ENCODE results near the gene FZR1.
"Not testable (repeated sequence)": the region's sequence is repeated elsewhere in the genome, so short reads cannot be mapped to it uniquely, and the experiment has no call there.

FZR1 gene

DNA sequence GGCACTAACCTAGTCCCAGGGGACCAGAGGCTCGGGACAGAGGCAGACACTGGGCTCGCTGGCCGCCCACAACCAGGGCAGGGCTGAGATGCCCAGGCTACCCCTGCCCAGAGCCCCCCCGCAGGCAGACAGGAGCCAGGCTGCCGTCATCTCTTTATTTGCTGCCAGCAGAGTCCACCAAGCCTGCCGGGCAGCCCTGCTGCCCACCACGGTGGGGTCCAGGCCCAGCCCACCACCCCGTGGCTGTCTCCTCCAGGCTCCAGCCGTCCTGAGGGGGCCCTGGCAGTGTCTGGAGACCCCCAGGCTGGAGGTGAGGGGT is 37.9 kb downstream of the FZR1 start:
- no peak for DNase-seq (ENCODE audit: low read depth in 2 of 3, low spot score in 1 of 3)

DNA sequence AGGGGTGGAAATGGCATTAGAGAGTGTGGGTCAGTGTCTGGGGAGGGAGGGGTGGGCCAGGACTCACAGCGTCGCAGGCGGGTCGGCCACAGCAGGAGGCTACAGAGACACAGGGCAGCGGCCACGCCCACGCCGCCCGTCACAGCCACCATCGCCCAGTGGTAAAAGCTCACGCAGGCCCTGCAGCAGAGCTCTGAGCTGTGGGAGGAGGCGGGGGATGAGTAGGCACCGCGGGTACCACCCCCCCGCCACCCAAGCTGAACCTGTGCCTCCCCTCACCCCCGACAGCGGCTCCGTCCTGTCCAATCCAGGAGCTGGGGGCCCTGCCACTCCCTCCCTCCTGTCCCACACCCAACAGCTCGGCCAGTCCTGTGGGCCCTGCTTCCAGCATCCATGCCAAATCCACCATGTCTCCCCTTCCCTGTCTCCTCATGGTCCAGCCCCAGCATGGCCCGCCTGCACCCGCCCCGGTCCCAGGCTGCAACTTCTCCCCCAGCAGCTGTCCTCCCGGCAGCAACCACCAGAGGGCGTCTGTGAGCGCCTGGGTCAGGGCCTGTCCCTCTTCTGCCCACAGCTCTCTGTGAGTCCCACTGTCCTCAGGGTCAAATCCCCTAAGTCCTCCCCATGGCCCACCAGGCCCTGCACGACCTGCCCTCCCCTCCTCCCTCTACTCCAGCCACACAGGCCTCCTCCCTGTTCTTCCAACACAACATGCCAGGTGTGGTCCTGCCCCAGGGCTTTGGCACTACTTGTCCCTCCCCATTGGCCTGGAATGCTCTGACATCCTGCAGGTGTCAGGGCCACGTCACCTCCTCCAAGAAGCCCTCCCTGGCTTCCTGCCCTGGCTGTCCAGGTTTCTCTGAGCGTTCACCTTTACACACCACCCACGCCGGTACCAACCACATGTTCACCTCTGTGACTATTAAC is 38.9 kb downstream of the FZR1 start:
- DNase-seq (ENCODE audit: low read depth in 2 of 3, low spot score in 1 of 3): peak; percentile 61 to 91 (median 70)

DNA sequence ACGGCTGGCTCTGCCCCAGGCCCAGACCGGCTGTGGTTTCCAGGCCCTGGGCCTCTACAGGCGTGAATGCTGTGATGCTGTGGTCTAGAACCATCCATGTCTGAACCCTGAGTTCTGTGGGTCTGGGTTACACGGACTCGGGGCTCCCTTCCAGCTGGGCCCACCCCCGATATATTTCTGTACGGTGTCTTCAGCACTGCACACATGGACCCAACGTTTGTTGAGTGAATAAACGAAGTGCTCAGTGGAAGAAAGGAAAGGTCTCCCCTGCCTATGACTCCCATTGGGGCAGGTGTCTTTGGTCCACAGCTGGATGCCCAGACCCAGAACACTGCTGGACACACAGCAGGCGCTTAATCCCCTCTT is 39.5 kb downstream of the FZR1 start:
- no peak for DNase-seq (ENCODE audit: low read depth in 2 of 3, low spot score in 1 of 3)

DNA sequence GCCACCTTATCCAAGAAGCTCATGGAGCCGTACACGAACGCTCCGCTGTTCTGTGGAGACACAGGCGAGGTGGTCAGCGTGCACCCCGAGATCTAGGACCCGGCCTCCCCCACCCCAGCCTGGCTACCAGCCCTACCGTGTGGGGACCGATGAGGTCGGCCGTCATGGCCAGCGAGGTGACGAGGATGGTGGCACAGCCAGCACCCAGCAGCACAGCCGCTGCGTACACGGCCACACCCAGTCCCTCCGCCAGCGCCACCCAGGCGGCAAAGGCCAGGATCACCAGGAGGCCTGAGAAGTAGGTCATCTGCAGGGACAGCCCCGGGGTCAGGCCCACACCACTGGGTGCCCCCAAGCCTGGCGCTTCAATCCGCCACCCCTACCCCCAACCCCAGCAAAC is 40.0 kb downstream of the FZR1 start:
- DNase-seq (ENCODE audit: low read depth in 2 of 3, low spot score in 1 of 3): no peak

DNA sequence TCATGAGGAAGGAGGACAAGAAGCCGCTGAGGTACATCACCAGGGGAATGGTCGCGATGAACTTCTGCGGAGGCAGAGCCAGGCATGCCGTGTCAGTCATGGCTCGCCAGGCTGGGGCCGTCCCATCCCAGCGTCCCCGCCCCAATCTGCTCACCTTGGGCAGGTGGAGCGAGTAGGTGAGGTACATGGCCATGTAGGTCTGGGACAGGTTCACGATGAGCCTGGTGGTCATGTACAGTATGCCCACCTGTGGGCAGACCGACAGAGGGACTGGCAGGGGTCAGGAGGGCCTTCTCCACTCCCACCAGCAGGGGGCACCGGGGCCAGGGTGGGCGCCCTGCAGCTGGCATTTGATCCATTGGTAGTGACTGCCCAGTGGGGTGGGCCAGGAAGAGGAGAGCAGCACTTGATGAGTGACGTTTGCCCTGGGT is 41.2 kb downstream of the FZR1 start:
- no peak for DNase-seq (ENCODE audit: low read depth in 2 of 3, low spot score in 1 of 3)

DNA sequence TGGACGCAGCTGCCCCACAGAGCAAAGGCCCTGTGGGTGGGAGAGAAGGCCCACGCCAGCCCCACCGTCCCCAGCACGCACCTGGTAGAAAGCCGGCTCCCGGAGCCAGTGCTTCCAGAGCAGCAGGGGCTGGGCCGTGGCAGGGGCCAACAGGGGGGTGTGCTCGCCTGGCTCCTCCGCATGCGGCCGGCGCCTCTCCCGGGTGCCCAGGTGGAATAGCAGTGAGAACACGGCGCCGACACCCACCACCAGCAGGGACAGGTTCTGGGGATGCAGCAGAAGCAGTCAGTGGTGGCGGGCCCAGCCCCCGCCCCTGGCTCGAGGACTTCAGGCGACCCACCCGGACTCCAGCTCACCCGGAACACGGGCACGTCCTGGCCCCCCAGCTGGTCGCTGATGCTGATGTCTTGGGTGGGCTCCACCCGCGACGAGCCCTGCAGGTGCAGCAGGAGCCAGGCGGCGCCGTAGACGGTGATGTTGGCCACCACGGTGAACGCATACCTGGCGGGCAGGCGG is 41.7 kb downstream of the FZR1 start:
- DNase-seq (ENCODE audit: low read depth in 2 of 3, low spot score in 1 of 3): no peak

DNA sequence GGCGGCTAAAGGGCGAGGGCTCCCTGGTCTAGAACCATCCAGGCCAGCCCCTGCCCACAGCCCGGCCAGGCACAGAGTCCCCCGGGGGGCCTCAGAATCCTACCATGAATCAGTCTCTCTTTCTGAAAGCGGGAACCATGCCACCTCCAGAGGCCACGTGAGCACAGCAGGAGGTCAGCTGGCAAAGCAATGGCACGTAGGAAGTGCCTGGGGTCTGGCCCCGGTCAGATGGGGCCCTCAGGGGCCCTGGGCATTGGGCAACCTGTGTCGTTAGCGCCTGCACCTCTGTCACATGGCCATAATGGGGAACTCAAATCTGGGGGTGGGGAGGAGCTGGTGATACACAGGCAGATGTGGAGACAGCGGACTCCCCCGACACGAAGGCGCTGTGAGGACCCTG is 42.5 kb downstream of the FZR1 start:
- DNase-seq (ENCODE audit: low read depth in 2 of 3, low spot score in 1 of 3): no peak

DNA sequence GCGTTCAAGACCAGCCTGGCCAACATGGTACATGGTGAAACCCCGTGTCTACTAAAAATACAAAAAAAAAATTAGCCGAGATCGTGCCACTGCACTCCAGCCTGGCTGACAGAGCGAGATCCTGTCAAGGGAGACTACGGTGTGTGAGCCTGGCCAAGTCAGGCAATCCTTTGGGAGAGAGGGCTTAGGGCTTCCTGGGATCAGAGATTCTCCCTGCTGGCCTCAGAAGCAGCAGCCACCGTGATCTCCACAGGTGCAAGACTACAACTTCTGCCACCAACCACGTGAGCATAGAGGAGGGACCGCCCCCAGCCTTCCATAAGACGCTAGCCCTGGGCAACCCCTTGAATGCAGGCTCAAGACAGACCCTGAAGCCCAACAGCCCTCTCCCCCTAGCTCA is 43.7 kb downstream of the FZR1 start:
- no peak for DNase-seq (ENCODE audit: low read depth in 2 of 3, low spot score in 1 of 3)

DNA sequence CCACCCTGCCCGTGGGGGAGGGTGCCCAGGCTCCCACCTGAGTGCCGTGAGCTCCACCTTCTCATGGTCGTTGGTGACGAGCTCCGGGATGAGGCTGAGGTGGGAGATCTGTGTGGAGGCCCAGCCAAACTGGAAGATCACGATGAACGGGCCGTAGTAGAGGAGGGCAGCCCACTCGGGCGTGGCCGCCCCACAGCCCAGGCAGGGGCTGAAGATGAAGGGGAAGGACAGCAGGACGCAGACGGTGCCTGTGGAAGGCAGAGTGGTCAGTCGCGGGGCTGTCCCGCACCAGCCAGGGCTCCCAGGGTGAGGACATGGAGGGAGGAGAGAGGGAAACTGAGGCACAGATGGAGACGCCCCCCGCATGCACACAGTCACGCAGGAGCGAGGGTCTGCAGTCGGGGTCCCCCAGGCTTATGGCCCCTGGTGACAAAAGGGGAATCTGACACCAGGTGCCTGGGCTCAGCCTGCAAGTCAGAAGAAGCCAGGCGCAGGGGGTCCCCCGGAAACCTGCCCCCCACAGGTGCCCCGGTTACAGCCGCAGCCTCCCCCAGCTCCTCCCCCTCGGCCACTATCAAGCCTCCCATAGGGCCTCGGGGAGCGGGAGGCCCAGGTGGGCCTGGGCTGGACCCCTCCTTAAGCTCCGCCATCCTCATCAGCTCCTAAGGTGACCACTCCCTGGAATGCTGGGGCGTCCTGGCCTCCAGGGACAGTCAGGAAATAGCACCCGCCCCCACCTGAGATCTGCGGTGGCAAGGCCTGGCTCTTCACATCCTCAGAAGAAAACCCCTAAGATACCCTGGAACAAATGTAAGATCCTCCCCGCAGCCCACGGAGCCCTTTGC is 45.1 kb downstream of the FZR1 start:
- DNase-seq (ENCODE audit: low read depth in 2 of 3, low spot score in 1 of 3): no peak

DNA sequence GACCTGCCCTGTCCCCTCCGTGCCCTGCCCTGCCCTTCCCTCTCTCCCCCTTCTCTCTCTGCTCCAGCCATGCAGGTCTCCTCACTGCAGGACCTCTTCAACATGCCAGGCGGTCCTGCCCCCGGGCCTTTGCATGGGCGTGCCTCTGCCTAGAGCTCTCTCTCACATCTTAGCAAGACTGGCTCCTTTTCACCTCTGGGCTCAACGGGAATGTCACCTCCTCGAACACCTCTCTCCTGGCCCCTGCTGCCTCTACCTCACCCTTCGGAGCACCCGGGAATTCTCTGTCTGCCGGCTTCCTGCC is 45.6 kb downstream of the FZR1 start:
- DNase-seq (ENCODE audit: low read depth in 2 of 3, low spot score in 1 of 3): no peak

DNA sequence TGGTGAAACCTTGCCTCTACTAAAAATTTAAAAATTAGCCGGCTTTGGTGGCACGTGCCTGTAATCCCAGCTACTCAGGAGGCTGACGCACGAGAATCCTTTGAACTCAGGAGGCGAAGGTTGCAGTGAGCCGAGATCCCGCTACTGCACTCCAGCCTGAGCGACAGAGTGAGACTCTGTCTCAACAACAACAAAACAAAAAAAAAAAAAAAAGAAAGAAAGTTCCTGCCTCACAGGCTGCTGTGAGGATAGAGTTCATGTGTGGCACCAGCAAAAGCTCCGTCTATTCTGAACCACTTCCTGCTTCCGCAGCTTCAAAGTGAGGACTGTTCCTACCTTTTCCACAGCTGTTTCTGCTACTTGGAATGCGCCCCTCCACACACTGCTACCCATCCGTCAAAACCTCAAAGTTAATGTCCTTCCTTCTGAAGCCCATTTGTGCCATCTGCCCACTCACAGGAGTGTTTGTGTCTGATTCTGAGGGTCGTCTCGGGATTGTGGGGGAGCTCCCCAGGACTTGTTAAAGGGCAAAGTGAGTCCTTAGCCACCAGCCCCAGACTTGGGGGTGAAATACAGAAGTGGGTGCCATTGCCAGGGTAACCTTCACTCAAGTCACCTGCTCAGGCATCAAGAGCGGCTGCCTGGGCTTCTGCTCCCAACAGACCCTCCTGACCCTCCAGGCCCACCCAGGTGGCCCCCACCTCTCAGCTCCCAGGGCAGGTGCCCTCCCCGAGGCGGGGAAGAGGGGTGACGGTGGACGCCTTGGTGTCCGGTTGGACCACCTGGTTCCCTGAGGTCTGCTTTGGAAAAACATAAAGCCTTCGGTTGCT is 48.4 kb downstream of the FZR1 start:
- DNase-seq (ENCODE audit: low read depth in 2 of 3, low spot score in 1 of 3): no peak

DNA sequence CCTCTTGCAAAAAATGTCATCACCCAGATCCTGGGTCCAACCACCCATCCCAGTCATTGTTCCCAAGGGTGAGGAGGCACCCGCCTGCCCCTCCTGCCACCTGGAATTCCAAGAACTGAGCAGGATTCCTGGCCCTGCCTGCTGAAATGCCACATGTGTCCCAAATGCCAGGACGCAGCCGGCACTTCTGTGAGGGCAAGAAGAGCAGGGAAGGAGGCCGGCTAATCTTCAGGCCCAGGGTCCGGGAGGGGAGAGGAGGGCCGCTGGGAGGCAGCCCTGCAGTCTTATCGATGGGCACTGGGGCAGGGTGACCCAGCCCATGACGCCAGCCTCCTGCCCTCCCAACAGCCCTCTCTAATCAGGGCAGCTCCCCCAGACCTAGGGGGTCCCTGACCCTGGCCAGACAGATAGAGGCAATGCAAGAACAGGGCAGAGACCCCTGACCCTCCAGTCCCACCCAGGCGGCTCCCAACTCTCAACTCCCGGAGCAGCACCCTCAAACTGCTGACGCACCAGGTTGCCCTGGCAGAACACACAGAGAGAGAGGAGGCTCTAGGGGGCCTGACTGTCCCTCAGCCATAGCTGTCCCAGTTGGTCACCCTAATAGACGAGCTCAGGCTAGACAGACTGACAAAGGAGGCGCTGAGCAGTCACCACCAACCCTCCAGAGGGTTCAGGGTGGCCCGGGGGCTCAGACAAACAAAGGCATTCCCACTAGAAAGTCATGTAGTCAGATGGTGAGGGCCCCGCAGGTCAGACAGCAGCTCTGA is 49.7 kb downstream of the FZR1 start:
- DNase-seq (ENCODE audit: low read depth in 2 of 3, low spot score in 1 of 3): no peak

DNA sequence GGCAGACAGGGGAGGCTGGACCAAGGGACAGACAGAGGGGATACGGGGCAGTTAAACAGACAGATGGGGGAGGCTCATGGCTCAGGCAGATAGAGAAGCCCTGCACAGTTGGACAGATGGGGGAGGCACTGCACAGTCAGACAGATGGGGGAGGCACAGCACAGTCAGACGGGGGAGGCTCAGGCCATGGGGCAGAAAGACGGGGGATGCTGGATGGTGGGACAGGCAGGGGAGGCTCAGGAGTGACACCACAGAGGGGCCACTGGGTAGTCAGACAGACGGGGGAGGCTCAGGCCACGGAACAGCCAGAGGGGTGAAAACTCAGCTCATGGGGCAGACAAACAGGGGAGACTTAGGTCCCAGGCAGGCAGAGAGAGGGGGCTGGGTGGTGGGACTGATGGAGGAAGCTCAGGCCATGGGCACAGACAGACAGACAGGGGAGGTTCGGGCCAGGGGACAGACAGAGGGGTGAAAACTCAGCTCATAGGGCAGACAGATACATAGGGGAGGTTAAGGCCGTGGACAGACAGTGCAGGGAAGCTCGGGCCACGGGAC is 50.4 kb downstream of the FZR1 start:
- DNase-seq (ENCODE audit: low read depth in 2 of 3, low spot score in 1 of 3): no peak

DNA sequence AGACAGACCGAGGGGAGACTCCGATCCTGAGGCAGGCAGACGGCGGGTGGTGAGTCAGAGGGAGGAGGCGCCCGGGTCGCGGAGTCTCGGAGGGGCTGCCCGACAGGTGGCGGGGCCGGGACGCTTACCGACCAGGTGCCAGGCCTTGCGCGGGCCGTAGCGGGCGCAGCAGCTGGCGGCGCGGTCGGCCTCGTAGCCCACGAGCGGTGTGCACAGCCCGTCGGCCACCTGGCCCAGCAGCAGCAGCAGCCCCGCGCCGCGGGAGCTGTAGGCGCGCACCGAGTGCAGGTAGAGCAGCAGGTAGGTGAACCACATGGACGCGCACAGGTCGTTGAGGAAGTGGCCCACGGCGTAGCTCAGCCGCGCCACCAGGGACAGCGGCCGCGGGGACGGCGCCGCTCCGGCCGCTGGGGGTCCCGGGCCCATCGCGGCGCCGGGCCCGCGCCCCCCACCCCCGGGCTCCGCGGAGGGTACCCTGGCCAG is 50.9 kb downstream of the FZR1 start:
- peak in 1 of 3 donors; percentile 53 for DNase-seq (ENCODE audit: low read depth in 2 of 3, low spot score in 1 of 3)

DNA sequence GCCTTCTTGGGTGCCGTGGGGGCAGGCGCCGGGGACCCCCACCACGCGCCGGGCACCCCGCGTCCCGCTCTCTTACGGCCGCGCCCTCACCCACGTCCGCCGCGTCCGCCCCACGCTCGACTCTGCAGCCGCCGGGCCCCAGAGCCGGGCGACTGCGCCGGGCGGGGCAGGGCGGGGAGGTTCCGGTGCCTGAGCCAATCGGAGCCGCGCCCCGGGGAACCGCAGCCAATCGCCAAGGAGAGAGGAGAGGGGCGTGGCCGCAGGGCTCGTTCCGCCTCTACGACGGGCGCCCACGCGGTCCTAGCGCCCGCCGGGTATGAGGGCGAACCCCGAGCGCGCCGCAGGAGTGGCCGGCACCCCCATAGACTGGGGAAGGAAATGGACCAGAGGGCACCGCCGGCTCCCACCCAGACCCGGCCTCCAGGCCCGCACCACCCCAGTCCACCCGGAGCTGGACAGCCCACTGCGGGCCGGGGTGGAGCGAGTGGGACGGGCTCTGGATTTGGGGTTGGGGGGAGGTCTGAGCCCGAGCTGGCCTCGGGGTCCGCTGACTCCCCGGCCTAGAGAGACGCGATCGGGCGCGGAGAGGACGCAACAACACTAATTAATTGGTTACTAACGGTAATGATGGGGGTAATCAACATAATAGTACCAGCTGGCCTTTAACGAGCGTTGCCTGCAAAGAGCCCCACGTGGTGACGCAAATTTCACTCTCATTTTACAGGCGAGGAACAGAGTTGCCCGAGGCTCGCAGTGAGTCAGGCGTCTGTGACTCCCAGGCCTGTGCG is 51.5 kb downstream of the FZR1 start, which contains the start of gene MFSD12:
Gene MFSD12 (minus strand): TSS at position 126 of the 788 bp plus-strand sequence. CDS start 183 bp downstream, outside the sequence.
- peak; percentile 91 to 94 (median 93) for DNase-seq (ENCODE audit: low read depth in 2 of 3, low spot score in 1 of 3)

DNA sequence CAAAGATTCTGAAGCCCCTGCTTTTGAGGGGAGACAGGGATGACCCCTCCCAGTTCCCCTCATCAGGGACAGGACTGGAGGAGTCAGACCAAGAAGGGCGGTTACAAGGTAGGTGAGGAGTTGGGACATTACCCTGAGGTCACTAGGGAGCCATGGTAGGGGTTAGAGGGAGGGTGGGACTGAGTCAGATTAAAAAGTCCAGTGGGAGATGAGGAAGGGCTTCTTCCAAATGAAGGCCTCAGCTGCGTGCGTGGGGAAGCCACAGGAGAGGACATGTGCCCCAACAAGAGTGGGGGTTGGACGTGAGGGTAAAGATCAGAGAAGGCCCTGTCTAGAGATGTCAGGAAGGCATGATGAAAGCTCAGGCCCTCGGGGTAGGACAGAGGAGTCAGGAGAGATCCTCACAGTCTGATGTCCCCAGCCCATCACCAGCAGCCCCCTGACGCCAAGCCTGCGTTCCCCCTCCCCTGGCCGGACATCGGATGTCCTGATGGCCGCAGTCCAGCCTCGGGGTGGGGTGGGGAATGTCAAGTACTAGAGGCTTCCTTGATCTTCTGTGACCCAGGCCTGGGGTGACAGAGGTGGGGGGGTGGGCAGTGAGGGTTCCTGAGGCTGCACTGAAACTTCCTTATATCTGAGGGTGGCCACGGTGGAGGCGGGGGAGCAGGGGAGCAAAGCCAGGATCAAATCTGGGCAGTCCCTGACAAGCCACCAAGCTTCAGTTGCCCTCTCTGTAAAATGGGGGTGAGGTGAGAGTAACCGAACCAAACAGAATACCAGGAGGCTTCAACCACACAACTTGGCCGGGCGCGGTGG is 57.8 kb downstream of the FZR1 start:
- no peak for DNase-seq (ENCODE audit: low read depth in 2 of 3, low spot score in 1 of 3)

DNA sequence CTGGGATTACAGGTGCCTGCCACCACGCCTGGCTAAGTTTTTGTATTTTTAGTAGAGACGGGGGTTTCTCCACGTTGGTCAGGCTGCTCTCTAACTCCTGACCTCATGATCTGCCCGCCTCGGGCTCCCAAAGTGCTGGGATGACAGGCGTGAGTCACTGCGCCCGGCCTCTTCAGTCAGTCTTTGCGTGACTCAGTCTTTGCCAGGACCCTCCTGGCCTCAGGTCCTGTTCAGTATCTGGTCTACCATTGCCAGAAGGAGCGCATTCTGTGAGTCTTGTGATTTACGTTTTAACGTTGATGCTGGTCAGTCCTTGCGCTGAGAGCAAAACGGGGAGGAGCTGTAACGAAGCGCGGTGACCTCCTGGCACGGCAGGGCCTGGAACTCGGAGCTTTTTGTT is 59.0 kb downstream of the FZR1 start:
- DNase-seq (ENCODE audit: low read depth in 2 of 3, low spot score in 1 of 3): no peak

DNA sequence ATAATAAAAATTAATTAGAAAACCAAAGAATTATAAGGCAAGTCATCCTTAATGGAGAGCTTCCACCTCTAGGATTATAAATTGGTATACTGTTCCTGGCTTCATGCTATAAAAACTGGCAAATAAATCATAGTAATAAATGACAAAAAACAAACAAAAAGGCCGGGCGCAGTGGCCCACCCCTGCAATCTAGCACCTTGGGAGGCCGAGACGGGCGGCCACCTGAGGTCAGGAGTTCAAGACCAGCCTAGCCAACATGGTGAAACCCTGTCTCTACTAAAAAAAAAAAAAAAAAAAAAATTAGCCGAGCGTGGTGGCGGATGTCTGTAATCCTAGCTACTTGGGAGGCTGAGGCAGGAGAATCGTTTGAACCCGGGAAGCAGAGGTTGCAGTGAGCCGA is 63.9 kb downstream of the FZR1 start:
- not testable (repeated sequence) for DNase-seq (ENCODE audit: low read depth in 2 of 3, low spot score in 1 of 3)
